ENCODE data around the gene RUNX2. TPM values are rescaled to one million over a fixed set of nuclear protein-coding genes. Genes with fewer than 3 reads are reported as not detected.

RUNX2 gene
- total and polyA plus RNA-seq, 10 donors, result 0.86 to 9.4 (median 6.6) TPM

DNA sequence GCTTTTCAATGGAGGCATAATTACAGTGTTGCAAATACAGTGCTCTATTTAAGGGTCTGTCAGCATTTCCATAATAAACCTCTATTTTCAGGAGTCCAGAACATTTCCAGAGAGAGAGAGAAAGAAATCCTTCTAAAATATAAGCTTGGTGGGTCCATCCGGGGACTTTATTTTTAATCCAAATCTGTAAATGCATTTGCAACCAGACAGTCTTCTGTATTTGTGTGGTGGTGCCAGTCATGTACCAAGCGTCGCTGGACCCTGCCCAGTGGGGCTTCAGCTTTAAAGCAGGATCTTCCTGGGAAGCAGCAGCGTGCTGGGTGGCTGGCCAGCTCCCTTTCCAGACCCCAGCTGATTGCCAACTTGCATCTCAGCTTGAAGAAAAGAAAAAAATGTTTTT lies 306.1 kb downstream of the RUNX2 start:
- H3K36me3 ChIP-seq, result no peaks in the 10 kb centered on the region
- DNase-seq, result no peak
- 89 to 96% (median 93%) methylated on average over 4 of the region's 4 CpGs for WGBS, 5 donors
- TF ChIP-seq, protein P1, sequence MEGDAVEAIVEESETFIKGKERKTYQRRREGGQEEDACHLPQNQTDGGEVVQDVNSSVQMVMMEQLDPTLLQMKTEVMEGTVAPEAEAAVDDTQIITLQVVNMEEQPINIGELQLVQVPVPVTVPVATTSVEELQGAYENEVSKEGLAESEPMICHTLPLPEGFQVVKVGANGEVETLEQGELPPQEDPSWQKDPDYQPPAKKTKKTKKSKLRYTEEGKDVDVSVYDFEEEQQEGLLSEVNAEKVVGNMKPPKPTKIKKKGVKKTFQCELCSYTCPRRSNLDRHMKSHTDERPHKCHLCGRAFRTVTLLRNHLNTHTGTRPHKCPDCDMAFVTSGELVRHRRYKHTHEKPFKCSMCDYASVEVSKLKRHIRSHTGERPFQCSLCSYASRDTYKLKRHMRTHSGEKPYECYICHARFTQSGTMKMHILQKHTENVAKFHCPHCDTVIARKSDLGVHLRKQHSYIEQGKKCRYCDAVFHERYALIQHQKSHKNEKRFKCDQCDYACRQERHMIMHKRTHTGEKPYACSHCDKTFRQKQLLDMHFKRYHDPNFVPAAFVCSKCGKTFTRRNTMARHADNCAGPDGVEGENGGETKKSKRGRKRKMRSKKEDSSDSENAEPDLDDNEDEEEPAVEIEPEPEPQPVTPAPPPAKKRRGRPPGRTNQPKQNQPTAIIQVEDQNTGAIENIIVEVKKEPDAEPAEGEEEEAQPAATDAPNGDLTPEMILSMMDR (IDR thresholded peaks at IDR 0.05 in 8 of 11, conservative IDR thresholded peaks at IDR 0.05 in 3 of 11), result no peak
- TF ChIP-seq POLR2A (IDR thresholded peaks at IDR 0.05) (no peak), POLR2AphosphoS5 (IDR thresholded peaks at IDR 0.05) (no peak)
- no peak overlapping the region for H3K4me3 ChIP-seq
- no peak overlapping the region for H3K27ac ChIP-seq
- H3K4me1 ChIP-seq, result no peaks in the 10 kb centered on the region
- no peaks in the 10 kb centered on the region for H3K9me3 ChIP-seq
- no peaks in the 10 kb centered on the region for H3K27me3 ChIP-seq (replicated peaks in 1 of 7)
- intact Hi-C loops (cut with DNase I; ENCODE audit: low total_unique reads), result no loop called here

GRCh38 chr6:45635284-45635867 lies 307.2 kb downstream of the RUNX2 start:
- no peaks in the 10 kb centered on the region for H3K9me3 ChIP-seq
- H3K27ac ChIP-seq, result no peak overlapping the region
- H3K4me3 ChIP-seq, result no peak overlapping the region
- TF ChIP-seq POLR2A (IDR thresholded peaks at IDR 0.05) (no peak), POLR2AphosphoS5 (IDR thresholded peaks at IDR 0.05) (no peak)
- TF ChIP-seq, protein P1 (IDR thresholded peaks at IDR 0.05 in 8 of 11, conservative IDR thresholded peaks at IDR 0.05 in 3 of 11), result no peak
- no peaks in the 10 kb centered on the region for H3K27me3 ChIP-seq (replicated peaks in 1 of 7)
- no peaks in the 10 kb centered on the region for H3K36me3 ChIP-seq
- 62 to 80% (median 67%) methylated on average over 8 of the region's 8 CpGs for WGBS, 5 donors
- H3K4me1 ChIP-seq, result no peaks in the 10 kb centered on the region
- DNase-seq, result no peak
- intact Hi-C loops (cut with DNase I; ENCODE audit: low total_unique reads), result no loop called here

GRCh38 chr6:45637056-45637455 lies 308.9 kb downstream of the RUNX2 start:
- no peaks in the 10 kb centered on the region for H3K9me3 ChIP-seq
- no peaks in the 10 kb centered on the region for H3K4me1 ChIP-seq
- no peak for TF ChIP-seq POLR2AphosphoS5 (IDR thresholded peaks at IDR 0.05)
- no peak for TF ChIP-seq POLR2A (IDR thresholded peaks at IDR 0.05)
- TF ChIP-seq, protein P1 (IDR thresholded peaks at IDR 0.05 in 8 of 11, conservative IDR thresholded peaks at IDR 0.05 in 3 of 11), result no peak
- 87 to 95% (median 91%) methylated on average over 3 of the region's 3 CpGs for WGBS, 5 donors
- H3K36me3 ChIP-seq, result no peaks in the 10 kb centered on the region
- intact Hi-C loops (cut with DNase I; ENCODE audit: low total_unique reads), result no loop called here
- DNase-seq, result no peak
- no peak overlapping the region for H3K27ac ChIP-seq
- no peak overlapping the region for H3K4me3 ChIP-seq
- no peaks in the 10 kb centered on the region for H3K27me3 ChIP-seq (replicated peaks in 1 of 7)

GRCh38 chr6:45637611-45638257 lies 309.6 kb downstream of the RUNX2 start:
- Histone ChIP-seq H3K4me1 (no peaks in the 10 kb centered on the region), H3K9me3 (no peaks in the 10 kb centered on the region), H3K27ac (no peak overlapping the region), H3K4me3 (no peak overlapping the region), H3K27me3 (replicated peaks in 1 of 7) (no peaks in the 10 kb centered on the region), H3K36me3 (no peaks in the 10 kb centered on the region)
- WGBS, 5 donors, result 84 to 91% (median 89%) methylated on average over 7 of the region's 7 CpGs
- no peak for TF ChIP-seq POLR2A (IDR thresholded peaks at IDR 0.05)
- TF ChIP-seq, protein P1 (IDR thresholded peaks at IDR 0.05 in 8 of 11, conservative IDR thresholded peaks at IDR 0.05 in 3 of 11), result no peak
- no peak for TF ChIP-seq POLR2AphosphoS5 (IDR thresholded peaks at IDR 0.05)
- intact Hi-C loops (cut with DNase I; ENCODE audit: low total_unique reads), result no loop called here
- DNase-seq, result no peak

Measured in spleen (tissue), 11 donors.